Vagina (tissue), 2 donors: ENCODE measurements around the gene ATXN1.

ENCODE experiments used
- CTCF ChIP-seq, 3 experiments: fragments of 450-650 bp in 2 of 3; fragments of 200-600 bp in 1 of 3; sonication (generic) in 1 of 3; IDR thresholded peaks; one replicate each; pipeline ENCODE4 v1.5.1; 2017 to 2019; ENCODE audit warnings: antibody characterized with exemption in 3 of 3, mild to moderate bottlenecking in 2 of 3, moderate library complexity in 2 of 3
- POLR2A ChIP-seq, 2 donors: fragments of 450-650 bp; IDR thresholded peaks; one replicate each; pipeline ENCODE4 v1.6.1; 2017; ENCODE audit warnings: antibody characterized with exemption in 2 of 2, mild to moderate bottlenecking in 2 of 2, moderate library complexity in 2 of 2

- TF ChIP-seq CTCF (IDR thresholded peaks at IDR 0.05): no peak
- TF ChIP-seq POLR2A (IDR thresholded peaks at IDR 0.05): no peak
Measured at GRCh38 chr6:16258709-16259075, 502.6 kb downstream of the ATXN1 start.
